ENCODE results near the gene VASN.
"Not testable (repeated sequence)": the region's sequence is repeated elsewhere in the genome, so short reads cannot be mapped to it uniquely, and the experiment has no call there.

VASN gene

GRCh38 chr16:4383591-4384444, 12.2 kb downstream of the VASN start:
- no peak for DNase-seq

DNA sequence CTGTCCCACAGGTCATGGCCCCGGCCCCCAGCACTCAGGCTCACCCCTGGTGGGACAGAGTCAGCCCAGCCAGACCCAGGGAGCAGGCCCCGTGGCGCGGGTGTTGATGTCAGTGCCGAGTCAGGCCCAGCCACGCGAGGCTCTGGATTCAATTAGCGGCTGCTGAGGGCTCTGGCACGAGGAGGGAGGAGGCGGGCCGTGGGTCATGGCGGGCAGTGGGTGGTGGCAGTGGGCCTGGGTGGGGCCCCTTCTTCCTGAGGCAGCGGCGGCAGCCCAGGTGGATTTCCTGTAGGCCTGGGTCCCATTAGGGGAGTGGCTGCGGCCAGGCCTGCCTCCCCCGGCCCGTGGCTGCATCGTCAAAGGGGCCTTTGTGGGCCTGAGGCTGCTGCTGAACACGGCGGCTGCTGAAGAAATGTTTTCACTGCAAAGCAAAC, 12.9 kb downstream of the VASN start:
- peak in 1 of 51 donors; percentile 37 for DNase-seq

GRCh38 chr16:4385066-4385788, 13.6 kb downstream of the VASN start:
- DNase-seq = no peak

GRCh38 chr16:4385789-4386450, 14.3 kb downstream of the VASN start:
- DNase-seq = no peak

GRCh38 chr16:4386451-4386805, 14.8 kb downstream of the VASN start:
- no peak for DNase-seq

DNA sequence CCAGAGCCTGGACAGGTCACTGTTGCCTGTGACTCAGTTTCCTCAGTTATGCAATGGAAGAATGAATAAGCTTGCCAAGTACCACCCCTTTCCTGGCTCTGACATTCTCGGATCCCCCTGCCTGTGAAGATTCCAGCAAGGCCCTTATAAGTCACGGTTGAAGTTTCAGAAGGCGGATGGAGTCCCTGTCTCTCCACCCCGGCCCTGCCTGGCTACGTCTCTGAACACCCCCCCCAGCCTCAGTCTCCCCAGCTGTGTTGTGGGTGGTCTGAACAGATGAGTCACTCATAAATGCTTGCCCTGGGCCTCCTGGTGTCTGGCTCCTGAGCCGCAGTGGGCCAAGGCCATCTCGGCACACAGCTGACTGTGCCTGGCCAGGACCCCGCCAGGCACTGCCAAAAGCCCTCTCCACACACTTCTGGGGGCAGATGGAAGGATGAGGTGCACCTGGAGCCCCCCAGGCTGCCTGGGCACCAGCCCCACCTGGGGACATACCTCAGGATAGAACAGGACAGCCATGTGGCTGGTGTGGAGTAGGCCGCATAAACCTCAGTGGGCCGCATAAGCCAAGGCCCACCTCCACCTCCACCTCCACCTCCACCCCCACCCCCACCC, 15.4 kb downstream of the VASN start:
- no peak for DNase-seq

DNA sequence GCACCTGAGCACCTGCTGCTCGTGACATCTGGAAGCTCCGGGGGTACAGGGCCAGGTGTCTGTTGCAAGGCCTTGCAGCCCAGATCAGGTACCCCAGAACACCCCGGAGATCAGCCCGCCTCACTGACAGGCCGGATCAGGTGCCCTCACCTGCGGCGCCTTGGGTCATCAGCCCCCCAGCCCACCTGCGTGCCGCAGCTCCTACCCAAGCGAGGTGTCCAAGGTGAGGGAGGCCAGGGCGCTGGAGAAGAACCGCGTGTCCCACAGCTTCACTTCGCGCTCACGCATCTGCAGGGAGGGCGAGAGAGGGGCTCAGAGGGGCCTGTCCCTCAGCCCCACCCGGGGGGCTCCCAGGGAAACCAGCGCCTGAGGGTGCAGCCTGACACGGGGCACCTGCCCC, 16.1 kb downstream of the VASN start:
- no peak for DNase-seq

DNA sequence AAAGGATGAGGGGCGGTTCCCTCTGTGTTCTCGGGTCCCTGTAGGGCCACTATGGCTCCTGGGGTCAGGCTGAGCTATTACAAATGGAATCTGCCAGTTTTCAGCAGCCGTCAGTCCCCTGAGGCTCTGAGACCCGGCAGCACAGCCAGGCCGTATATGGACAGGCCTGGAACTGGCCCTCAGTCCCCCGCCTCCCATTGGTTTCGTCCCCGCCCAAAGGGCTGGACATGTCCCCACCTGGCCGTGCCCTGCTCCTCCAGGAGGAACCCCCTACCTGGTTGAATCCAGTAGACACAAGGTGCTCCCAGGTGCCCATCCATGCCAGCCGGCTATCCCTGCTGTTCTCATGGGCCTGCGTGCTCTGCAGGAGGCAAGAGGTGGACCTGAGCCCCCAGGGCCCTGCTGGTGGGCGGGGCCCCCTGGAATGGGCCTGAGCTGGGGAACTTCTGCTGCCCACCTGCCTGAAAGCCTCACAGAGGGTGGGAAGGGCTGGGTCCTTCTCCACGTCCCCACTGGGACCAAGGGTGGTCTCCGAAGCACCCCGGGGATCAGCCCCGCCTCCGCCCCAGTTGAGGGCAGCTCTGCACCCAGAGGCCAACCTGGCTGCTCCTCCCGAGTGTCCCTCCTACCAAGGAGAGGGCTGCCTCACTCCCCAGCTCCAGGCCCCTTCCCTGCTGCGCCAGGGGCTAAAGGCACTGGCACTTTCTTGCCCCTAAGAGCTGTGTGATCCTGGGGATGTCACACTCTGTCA, 16.8 kb downstream of the VASN start:
- no peak for DNase-seq

- DNase-seq = no peak
Observed at GRCh38 chr16:4389051-4389955, 17.7 kb downstream of the VASN start.

GRCh38 chr16:4390266-4391260, 18.9 kb downstream of the VASN start:
- no peak for DNase-seq

DNA sequence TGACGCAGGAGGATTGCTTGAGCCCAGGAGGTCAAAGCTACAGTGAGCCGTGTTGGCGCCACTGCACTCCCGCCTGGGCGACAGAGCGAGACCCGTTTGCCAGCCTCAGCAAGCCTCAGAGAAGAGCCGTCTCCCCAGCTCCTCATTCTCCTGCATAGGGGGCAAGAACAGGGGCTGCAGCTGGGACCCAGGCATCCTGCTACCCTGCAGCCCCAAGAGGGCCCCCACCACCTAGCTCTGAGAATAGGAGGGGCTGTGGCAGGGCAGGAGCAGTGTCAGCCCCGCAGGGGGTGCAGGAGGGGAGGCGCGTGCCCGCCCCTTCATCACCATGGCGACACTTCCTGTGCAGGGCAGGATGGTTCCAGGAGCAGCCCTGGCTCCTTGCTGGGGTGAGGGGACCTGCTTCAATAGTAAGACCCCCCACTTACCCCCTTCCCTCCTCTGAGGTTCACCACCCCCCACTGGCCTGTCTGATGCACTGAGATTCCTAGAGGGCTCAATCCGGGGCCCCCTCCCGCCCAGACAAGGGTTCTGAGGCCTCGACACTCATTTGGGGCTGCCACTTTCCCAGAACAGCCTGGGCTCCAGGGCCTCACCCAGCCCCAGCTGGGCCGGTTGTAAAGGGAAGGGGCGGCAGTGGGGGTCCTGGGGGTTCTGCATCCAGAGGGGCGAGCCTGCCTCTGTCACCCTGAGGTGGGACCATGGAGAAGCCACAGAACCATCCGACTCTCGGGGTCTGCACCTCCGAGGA, 20.2 kb downstream of the VASN start:
- no peak for DNase-seq

DNA sequence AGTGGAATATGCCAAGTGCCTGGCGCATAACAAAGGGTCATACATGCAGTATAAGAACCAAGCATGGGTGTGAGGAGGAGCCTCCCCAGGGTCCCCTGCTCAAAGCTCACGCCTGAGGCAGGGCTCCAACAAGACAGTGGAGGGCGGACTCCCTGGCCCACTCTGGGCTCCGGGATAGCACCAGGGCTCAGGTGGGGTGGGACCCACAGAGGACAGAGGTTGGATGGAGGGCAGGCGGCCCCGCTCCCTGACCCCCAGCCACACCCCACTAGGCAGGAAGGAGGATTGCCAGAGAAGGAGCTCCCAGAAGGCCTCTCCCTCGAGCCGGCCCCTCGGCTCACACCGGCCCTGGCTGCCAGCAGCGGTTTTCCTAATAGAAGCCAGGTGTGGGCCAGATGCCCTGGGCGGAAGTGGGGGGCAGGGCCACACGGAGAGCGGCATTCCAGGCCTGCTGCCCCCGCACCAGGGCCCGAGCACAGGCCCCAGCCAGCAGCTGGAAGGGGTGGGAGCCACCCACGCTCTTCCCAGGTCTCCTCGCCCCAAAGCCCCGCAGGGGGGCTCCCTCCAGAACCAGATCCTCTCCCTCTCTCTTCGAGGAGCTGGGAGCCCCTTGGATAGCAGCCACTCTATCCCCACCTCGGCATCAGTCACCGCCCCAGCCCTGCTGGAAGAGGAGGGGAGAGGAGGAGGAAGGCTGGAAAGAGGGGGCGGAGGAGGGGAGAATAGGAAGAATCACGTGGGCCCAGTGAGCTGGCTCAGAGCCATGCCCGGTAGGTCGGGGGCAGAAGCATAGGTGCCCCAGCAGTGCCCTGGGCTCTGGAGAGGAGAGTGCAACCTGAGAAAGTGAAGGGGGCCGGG, 21.0 kb downstream of the VASN start:
- peak in 1 of 51 donors; percentile 11 for DNase-seq

GRCh38 chr16:4393240-4393600, 21.6 kb downstream of the VASN start:
- no peak for DNase-seq

DNA sequence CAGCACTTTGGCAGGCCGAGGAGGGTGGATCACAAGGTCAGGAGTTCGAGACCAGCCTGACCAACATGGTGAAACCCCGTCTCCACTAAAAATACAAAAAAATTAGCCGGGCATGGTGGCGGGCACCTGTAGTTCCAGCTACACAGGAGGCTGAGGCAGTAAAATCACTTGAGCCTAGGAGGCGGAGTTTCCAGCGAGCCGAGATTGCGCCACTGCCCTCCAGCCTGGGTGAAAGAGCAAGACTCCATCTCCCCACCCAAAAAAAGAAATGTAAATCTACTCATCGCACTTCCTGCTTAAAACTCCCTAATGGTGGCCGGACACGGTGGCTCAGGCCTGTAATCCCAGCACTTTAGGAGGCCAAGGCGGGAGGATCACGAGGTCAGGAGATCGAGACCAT, 22.2 kb downstream of the VASN start:
- DNase-seq = not testable (repeated sequence)

DNA sequence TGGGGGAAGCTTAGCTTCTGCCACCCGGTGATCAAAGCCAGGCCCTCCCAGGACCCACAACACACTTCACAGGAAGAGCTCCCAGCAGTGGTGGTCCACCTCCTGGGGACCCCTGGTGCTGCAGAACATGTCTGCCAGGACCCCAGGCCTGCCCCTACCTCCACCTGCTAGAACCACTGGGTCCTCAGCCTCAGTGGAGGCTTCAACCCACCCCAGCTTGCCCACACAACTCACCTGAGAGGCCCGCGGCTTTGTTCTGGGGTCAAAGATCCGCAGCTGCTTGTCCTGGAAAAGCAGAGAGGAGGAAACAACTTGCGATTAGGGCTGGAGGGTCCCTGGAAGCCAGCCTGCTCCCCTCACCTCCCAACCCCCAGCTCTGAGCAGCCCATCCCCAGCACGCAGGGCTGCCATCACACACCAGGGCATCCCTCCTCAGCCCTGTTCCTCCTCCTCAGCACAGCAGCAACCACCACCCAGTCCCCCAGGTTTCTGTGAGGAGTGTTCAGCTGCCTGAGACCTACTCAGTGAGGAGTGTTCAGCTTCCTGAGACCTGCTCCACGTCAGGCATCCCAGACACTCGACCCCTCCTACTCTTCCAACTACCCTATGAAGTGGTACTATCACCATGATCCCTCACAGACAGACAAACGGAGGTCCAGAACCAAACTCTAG, 23.5 kb downstream of the VASN start:
- DNase-seq = no peak

DNA sequence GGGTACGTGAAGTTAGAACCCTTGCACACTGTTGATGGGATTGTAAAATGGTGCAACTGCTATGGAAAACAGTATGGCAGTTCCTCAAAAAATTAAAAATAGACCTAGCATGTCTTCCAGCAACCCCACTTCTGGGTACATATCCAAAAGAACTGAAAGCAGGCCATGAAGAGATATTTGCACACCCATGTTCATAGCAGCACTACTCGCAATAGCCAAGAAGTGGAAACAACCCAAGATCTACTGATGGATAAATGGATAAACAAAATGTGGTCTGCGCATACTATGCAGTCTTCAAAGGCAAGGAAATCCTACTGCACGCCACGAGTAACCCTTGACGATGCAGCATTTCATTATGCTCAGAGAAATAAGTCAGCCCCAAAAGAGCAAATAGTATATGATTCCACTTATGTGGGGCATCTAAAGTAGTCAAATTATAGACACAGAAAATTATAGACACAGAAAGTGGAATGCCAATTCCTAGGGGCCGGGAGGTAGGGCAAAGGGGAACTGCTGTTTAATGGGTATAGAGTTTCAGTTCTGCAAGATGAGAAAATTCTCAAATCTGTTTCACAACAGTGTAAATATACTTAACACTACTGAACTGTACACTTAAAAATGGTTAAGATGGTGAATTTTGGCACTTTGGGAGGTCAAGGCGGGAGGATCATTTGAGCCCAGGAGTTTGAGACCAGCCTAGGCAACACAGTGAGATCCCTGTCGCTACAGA, 27.5 kb downstream of the VASN start:
- no peak for DNase-seq

All from hypothalamus (tissue), 51 donors.